ENCODE data around the gene OLFM1.
"Not testable (repeated sequence)": the region's sequence is repeated elsewhere in the genome, so short reads cannot be mapped to it uniquely, and the experiment has no call there.

Gene OLFM1

DNA sequence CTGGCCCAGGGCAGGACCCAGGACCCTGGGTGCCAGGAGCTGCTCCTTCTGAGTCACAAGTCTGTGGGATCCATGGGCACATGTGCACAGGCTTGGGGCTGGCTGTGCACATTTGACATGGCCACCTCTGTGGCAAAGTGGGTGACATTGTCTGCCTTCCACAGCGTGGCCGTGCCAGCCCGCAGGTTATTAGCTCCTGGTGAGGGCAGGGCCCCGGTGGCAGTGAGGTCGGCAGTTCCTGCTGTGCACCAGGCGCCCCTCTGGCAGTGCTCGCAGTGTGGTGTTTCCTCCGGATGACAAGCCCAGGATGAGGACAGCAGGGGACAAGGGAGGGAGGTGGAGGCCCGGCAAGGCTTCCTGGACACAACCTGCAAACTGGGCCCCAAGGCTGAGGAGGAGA lies 60.5 kb downstream of the OLFM1 start:
- no peak overlapping the region for H3K27ac ChIP-seq (ENCODE audit: low read depth, low read length)

DNA sequence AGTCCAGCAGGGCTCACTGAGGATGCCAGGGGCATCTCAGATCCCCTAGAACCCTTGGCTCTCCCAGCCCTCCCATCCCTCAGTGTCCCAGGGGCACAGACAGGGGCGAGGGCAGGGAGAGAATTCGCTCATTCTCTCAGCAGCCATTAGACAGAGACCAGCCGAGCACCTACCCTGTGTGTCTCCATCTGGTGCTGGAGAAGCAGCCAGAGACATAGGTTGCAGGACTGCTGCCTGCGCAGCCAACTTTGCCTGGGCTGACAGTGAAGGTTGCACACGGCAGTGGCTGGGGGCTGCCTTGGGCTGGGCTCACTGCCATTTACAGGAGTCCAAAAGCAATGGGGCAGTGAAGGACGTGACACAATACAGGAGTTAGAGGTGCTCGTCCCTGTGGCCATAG lies 60.9 kb downstream of the OLFM1 start:
- no peaks in the 10 kb centered on the region for H3K36me3 ChIP-seq (ENCODE audit: insufficient read depth, low read length)
- no peak overlapping the region for H3K4me3 ChIP-seq (ENCODE audit: low read depth, low read length)
- no peak overlapping the region for H2AFZ ChIP-seq (ENCODE audit: low read length, unreplicated experiment)
- no peak overlapping the region for H3K27ac ChIP-seq (ENCODE audit: low read depth, low read length)
- H3K4me1 ChIP-seq (ENCODE audit: control insufficient read depth, insufficient read depth, low read length, unreplicated experiment): no peaks in the 10 kb centered on the region
- H3K79me2 ChIP-seq (ENCODE audit: control insufficient read depth, insufficient read depth, low read length, unreplicated experiment): no peaks in the 10 kb centered on the region
- H3K27me3 ChIP-seq (ENCODE audit: insufficient read depth, low read length): peaks cover 52% of the 10 kb centered on the region

More for the DNA sequence above, 60.5 kb downstream of the OLFM1 start:
- H3K79me2 ChIP-seq (ENCODE audit: control insufficient read depth, insufficient read depth, low read length, unreplicated experiment): no peaks in the 10 kb centered on the region
- H3K36me3 ChIP-seq (ENCODE audit: insufficient read depth, low read length): no peaks in the 10 kb centered on the region
- H2AFZ ChIP-seq (ENCODE audit: low read length, unreplicated experiment): no peak overlapping the region
- no peak overlapping the region for H3K4me3 ChIP-seq (ENCODE audit: low read depth, low read length)
- H3K4me1 ChIP-seq (ENCODE audit: control insufficient read depth, insufficient read depth, low read length, unreplicated experiment): no peaks in the 10 kb centered on the region
- peaks cover 56% of the 10 kb centered on the region for H3K27me3 ChIP-seq (ENCODE audit: insufficient read depth, low read length)

DNA sequence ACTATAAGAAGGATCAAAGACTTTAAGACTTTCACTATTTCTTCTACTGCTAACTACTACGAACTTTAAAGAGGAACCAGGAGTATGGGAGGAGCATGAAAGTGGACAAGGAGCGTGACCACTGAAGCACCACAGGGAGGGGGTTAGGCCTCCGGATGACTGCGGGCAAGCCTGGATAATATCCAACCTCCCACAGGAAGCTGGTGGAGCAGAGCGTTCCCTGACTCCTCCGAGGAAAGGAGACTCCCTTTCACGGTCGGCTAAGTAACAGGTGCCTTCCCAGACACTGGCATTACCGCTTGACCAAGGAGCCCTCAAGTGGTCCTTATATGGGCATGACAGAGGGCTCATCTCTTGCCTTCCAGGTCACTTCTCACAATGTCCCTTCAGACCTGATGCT lies 62.4 kb downstream of the OLFM1 start:
- not testable (repeated sequence) for H3K4me1 ChIP-seq (ENCODE audit: control insufficient read depth, insufficient read depth, low read length, unreplicated experiment); H3K4me3 ChIP-seq (ENCODE audit: low read depth, low read length); H3K27ac ChIP-seq (ENCODE audit: low read depth, low read length); H3K79me2 ChIP-seq (ENCODE audit: control insufficient read depth, insufficient read depth, low read length, unreplicated experiment); H3K36me3 ChIP-seq (ENCODE audit: insufficient read depth, low read length); H2AFZ ChIP-seq (ENCODE audit: low read length, unreplicated experiment)
- peaks cover 53% of the 10 kb centered on the region for H3K27me3 ChIP-seq (ENCODE audit: insufficient read depth, low read length)

DNA sequence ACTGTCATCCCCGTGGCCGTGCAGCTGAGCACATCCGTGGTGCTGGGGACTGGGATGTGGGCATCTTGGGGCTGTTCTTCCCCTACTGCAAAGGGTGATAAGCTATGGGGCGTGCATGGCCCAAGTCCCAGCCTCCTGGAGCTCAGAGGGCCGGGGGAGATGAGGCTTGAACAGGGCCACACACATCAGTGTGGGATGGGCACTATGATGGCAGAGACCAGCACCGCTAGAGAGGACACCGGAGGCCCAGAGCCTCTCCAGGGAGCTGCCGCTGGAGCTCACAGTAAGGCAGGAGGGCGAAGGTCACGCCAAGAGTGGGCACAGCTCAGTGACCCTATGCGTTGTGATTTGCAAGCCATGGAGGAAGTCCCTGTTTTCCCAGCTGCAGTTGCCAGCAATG lies 63.5 kb downstream of the OLFM1 start:
- H3K4me3 ChIP-seq (ENCODE audit: low read depth, low read length): no peak overlapping the region

DNA sequence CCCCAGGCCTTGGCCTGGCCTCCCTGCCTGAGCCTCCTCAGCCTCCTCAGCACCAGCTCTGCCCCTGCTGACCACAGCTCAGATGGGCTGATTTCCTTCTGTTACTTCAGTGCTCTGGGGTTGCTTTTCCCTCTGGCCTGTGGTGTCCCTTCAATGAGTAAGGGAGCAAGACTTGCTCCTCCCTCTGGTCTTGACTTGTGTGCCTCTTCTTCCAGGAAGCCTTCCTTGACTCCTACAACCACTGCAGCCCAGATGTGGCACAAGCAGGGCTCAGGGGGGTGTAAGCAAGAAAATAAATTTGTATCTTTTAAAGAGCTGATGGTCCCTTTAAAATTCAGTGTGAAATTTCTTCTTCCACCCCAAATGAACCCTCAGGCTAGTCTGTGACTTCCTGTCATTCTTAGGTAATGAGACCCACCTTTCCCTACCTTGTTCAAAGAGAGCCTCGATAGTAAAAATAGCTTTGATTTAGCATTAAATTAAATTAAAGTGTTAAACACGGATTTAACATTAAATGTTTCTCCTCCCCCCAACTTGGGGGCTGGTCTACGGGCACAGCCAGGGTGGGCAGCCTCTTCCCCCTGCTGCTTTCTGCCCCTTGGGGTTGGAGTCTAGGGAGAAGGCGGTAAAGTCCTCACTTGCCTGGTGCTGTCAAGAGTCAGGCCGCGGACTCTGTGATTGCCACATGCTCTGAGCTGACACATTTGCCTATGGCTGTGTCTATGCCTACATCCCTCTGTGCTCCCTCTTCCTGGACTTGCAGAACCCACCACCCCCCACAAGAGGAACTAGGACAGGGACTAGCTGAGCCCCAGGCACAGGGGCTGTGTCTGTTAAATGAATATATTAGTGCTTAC lies 64.5 kb downstream of the OLFM1 start:
- Histone ChIP-seq H3K4me3 (ENCODE audit: low read depth, low read length) (no peak overlapping the region), H3K79me2 (ENCODE audit: control insufficient read depth, insufficient read depth, low read length, unreplicated experiment) (no peaks in the 10 kb centered on the region), H3K36me3 (ENCODE audit: insufficient read depth, low read length) (no peaks in the 10 kb centered on the region), H3K4me1 (ENCODE audit: control insufficient read depth, insufficient read depth, low read length, unreplicated experiment) (no peaks in the 10 kb centered on the region), H2AFZ (ENCODE audit: low read length, unreplicated experiment) (no peak overlapping the region), H3K27ac (ENCODE audit: low read depth, low read length) (no peak overlapping the region), H3K27me3 (ENCODE audit: insufficient read depth, low read length) (peaks cover 49% of the 10 kb centered on the region)

More for the DNA sequence above, 63.5 kb downstream of the OLFM1 start:
- Histone ChIP-seq H2AFZ (ENCODE audit: low read length, unreplicated experiment) (no peak overlapping the region), H3K36me3 (ENCODE audit: insufficient read depth, low read length) (no peaks in the 10 kb centered on the region), H3K4me1 (ENCODE audit: control insufficient read depth, insufficient read depth, low read length, unreplicated experiment) (no peaks in the 10 kb centered on the region), H3K79me2 (ENCODE audit: control insufficient read depth, insufficient read depth, low read length, unreplicated experiment) (no peaks in the 10 kb centered on the region), H3K27ac (ENCODE audit: low read depth, low read length) (no peak overlapping the region), H3K27me3 (ENCODE audit: insufficient read depth, low read length) (peaks cover 53% of the 10 kb centered on the region)

DNA sequence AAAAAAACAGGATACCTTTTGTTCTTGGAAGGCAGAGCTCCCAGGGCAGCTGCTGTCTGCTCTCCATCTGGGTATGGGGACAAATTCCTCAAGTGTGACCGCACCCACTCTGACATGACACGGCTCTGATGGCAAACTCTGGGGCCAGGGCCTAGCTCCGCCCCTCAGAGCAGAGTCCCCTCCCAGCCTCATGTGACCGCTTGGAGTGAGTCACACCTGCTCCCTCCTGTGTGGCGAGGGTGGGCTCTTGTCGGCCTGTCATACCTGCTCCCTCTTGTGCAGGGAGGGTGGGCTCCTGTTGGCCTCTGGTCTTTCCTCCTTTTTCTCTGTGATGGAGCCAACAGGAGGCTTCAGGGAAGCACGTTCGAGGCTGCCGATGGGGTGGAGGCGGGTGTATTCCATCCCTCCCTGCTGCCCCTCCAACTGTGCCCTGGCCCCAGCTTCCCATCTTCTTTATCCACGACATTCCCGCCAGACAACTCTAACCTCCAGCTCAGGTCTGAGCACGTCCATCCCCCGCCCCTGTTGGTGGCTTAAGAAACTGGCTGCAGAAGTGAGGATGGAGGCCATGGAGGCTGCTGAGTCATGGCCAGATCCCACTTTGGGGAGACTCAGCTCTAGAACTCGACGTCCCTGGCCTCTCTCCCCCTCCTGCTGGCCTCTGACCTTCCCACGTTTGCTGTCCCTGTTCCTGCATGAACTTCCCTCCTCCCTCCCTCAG lies 65.3 kb downstream of the OLFM1 start:
- Histone ChIP-seq H3K4me1 (ENCODE audit: control insufficient read depth, insufficient read depth, low read length, unreplicated experiment) (no peaks in the 10 kb centered on the region), H3K27ac (ENCODE audit: low read depth, low read length) (no peak overlapping the region), H3K36me3 (ENCODE audit: insufficient read depth, low read length) (no peaks in the 10 kb centered on the region), H3K4me3 (ENCODE audit: low read depth, low read length) (no peak overlapping the region), H2AFZ (ENCODE audit: low read length, unreplicated experiment) (no peak overlapping the region), H3K27me3 (ENCODE audit: insufficient read depth, low read length) (peaks cover 52% of the 10 kb centered on the region), H3K79me2 (ENCODE audit: control insufficient read depth, insufficient read depth, low read length, unreplicated experiment) (no peaks in the 10 kb centered on the region)

DNA sequence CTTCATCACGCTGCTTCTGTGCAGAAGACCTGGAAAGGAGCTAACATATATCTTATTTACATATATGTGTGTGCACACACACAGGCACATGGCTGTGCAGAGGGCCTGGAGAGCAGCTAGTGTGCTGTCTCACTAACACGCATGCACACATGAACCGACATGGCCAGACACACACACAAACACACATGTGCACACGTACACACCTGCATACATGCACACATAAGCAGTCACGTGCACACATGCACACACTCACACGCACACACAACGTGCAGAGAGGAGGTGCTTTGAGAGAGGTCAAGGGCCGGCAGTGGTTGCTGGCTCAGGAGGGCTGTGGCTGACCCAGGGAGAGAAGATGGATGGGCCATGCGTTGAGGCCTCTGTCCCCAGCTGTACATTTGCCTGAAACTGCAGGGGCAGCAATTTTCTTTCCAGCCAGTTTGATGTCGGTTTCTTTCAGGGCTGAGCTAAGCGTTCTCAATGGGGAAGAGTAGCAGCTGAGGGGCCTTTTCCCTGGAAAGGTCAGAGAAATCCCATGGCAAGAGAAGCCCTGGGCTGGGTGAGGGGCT lies 66.7 kb downstream of the OLFM1 start:
- H2AFZ ChIP-seq (ENCODE audit: low read length, unreplicated experiment): no peak overlapping the region
- no peak overlapping the region for H3K4me3 ChIP-seq (ENCODE audit: low read depth, low read length)
- no peaks in the 10 kb centered on the region for H3K79me2 ChIP-seq (ENCODE audit: control insufficient read depth, insufficient read depth, low read length, unreplicated experiment)
- no peaks in the 10 kb centered on the region for H3K4me1 ChIP-seq (ENCODE audit: control insufficient read depth, insufficient read depth, low read length, unreplicated experiment)
- no peaks in the 10 kb centered on the region for H3K36me3 ChIP-seq (ENCODE audit: insufficient read depth, low read length)
- no peak overlapping the region for H3K27ac ChIP-seq (ENCODE audit: low read depth, low read length)
- peaks cover 55% of the 10 kb centered on the region for H3K27me3 ChIP-seq (ENCODE audit: insufficient read depth, low read length)

DNA sequence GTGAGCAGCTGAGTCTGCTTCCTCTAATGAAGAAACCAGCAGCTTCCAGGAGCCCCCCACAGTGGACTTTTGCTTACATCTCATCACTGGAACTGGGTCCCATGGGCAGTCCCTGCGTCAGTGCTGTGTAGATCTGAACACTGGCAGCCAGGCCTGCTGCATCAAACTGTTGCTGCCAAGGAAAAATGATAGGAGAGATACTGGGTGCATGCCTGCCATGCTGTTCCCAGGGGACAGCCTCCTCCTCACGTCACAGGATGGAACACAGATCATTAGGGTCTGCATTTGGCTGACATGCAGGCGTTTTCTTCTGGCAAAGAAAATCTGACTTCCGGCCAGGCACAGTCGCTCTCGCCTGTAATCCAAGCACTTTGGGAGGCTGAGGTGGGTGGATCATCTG lies 67.9 kb downstream of the OLFM1 start:
- no peaks in the 10 kb centered on the region for H3K4me1 ChIP-seq (ENCODE audit: control insufficient read depth, insufficient read depth, low read length, unreplicated experiment)
- H3K36me3 ChIP-seq (ENCODE audit: insufficient read depth, low read length): no peaks in the 10 kb centered on the region
- H3K27me3 ChIP-seq (ENCODE audit: insufficient read depth, low read length): peaks cover 66% of the 10 kb centered on the region
- H3K79me2 ChIP-seq (ENCODE audit: control insufficient read depth, insufficient read depth, low read length, unreplicated experiment): no peaks in the 10 kb centered on the region
- H3K4me3 ChIP-seq (ENCODE audit: low read depth, low read length): no peak overlapping the region
- H2AFZ ChIP-seq (ENCODE audit: low read length, unreplicated experiment): no peak overlapping the region
- H3K27ac ChIP-seq (ENCODE audit: low read depth, low read length): no peak overlapping the region

DNA sequence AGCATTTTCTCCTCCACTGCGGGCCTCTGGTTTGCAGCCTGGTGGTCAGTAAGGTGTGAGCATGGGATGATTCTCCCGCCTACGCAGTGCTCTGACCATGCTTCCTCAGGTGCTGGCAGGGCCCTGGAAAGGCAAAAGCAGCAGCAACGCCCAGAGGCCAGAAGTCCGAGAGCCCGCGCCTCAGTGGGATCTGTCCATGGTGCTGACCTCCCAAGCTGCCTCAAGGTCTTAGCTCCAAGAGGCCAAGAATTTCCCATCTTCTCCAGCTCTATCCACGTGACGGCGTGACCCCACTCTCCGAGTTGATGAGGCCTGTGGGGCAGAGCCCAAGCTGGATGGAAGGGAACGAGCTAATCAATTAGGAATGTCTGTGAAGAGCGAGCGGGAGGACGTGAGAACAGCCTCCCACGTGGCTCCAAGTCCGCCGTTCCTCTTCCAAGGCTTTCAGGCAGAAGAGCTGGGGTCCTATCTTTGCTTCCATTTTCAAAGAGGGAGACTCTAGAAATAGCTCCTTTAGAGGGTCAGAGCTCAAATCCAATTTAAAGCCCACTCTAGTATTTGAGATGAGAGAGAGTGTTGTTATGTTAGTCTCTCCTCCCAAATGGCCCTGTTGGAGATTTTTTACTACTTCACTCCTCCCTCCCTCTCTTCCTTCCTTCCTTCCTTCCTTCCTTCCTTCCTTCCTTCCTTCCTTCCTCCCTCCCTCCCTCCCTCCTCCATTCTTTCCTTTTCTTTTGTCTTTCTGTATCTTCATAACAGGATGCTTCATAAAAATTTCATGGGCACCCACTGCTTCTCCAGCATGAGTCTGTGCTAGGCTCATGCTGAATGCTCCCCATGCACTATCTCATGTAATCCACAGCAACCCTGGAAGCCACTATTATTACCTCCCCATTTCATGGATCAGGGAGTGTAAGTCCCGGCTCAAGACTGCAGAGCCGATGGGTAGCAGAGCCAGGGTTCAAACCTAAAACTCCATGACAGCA lies 69.3 kb downstream of the OLFM1 start:
- Histone ChIP-seq H3K27me3 (ENCODE audit: insufficient read depth, low read length) (peaks cover 67% of the 10 kb centered on the region), H3K79me2 (ENCODE audit: control insufficient read depth, insufficient read depth, low read length, unreplicated experiment) (no peaks in the 10 kb centered on the region), H3K4me1 (ENCODE audit: control insufficient read depth, insufficient read depth, low read length, unreplicated experiment) (no peaks in the 10 kb centered on the region), H3K36me3 (ENCODE audit: insufficient read depth, low read length) (no peaks in the 10 kb centered on the region), H3K4me3 (ENCODE audit: low read depth, low read length) (no peak overlapping the region), H2AFZ (ENCODE audit: low read length, unreplicated experiment) (no peak overlapping the region), H3K27ac (ENCODE audit: low read depth, low read length) (no peak overlapping the region)

Measured in ACC112 (cell line).